IPS-15b (cell line): ENCODE measurements around the gene NRP1.

Experiments
- H3K27me3 ChIP-seq: one replicate; pipeline ENCODE4 v1.6.1; 2013; ENCODE audit warnings: low read length; ENCODE audit not compliant: control insufficient read depth, insufficient read depth
- H3K36me3 ChIP-seq: one replicate; pipeline ENCODE4 v1.6.1; 2013; ENCODE audit warnings: low read length; ENCODE audit not compliant: control insufficient read depth, insufficient read depth
- H3K4me1 ChIP-seq: one replicate; pipeline ENCODE4 v1.6.1; 2013; ENCODE audit warnings: mild to moderate bottlenecking, low read length; ENCODE audit not compliant: control insufficient read depth, insufficient read depth
- H3K4me3 ChIP-seq: one replicate; pipeline ENCODE4 v1.5.1; 2013; ENCODE audit warnings: low read depth, low read length
- H3K9ac ChIP-seq: one replicate; pipeline ENCODE4 v1.6.1; 2013; ENCODE audit warnings: low read depth, mild to moderate bottlenecking, low read length
- H3K9me3 ChIP-seq: one replicate; pipeline ENCODE4 v1.6.1; 2013; ENCODE audit warnings: mild to moderate bottlenecking, low read length; ENCODE audit not compliant: control insufficient read depth, insufficient read depth

NRP1 gene

GRCh38 chr10:33193701-33194521 is 140.6 kb downstream of the NRP1 start:
- H3K36me3 ChIP-seq, result no peaks in the 10 kb centered on the region
- no peaks in the 10 kb centered on the region for H3K27me3 ChIP-seq
- H3K4me1 ChIP-seq, result no peaks in the 10 kb centered on the region
- no peak overlapping the region for H3K9ac ChIP-seq
- no peak overlapping the region for H3K4me3 ChIP-seq
- H3K9me3 ChIP-seq, result no peaks in the 10 kb centered on the region

DNA sequence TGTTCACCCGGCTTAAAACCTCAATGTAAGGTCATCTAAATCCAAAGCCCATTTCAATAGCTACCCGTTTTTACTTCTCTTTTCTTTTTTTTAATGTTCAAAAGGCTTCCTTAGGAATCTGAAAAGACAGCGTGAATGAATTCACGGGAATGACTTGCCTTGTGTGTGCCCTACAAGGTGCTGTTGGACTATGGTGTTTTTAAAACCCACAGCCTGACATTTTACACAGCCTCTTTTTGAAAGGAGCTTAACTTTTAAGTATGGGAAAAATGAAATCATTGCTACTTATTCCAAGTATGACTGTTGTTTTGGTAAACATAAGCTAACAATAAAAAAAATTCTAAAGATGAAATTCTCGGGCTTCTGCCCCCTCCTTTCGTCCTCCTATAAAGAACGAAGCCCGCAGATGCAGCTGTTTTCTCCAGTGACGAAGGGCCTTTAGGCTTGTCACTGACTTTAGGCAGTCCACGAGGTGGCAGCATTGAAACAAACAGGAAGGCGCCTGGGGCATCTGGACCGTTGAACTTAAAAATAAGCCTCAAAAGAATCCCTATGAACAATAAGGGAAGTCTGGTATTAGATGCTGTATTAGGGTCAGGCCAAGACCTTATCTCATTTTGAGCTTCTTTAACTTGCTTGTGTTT is 141.3 kb downstream of the NRP1 start:
- Histone ChIP-seq H3K27me3 (no peaks in the 10 kb centered on the region), H3K4me3 (no peak overlapping the region), H3K4me1 (no peaks in the 10 kb centered on the region), H3K9ac (no peak overlapping the region), H3K36me3 (no peaks in the 10 kb centered on the region), H3K9me3 (no peaks in the 10 kb centered on the region)

- Histone ChIP-seq H3K27me3 (no peaks in the 10 kb centered on the region), H3K9me3 (no peaks in the 10 kb centered on the region), H3K4me3 (no peak overlapping the region), H3K36me3 (no peaks in the 10 kb centered on the region), H3K9ac (no peak overlapping the region), H3K4me1 (peaks cover 6% of the 10 kb centered on the region)
Observed at GRCh38 chr10:33192190-33192589, 142.3 kb downstream of the NRP1 start.

DNA sequence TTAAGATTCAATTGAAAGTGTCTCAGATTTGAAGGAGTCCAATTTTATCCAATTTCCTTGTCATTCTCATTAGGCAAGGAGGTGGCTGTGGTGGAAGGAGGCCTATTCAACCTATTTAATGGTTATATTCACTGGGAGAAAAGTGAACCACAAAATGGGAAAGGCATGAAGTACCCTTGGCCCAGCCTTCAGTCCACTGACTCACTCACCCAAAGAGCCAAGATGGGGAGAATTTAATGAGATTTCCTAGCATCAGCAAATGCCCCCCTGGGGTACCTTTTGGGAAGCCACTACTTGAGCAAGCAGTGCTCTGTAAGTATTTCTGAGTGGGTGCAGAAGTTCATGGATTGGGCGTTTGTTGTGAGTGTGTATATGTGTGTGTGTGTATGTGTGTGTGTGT is 144.1 kb downstream of the NRP1 start:
- no peak overlapping the region for H3K4me3 ChIP-seq
- H3K9me3 ChIP-seq, result no peaks in the 10 kb centered on the region
- H3K27me3 ChIP-seq, result no peaks in the 10 kb centered on the region
- no peaks in the 10 kb centered on the region for H3K36me3 ChIP-seq
- no peak overlapping the region for H3K9ac ChIP-seq
- peaks cover 6% of the 10 kb centered on the region for H3K4me1 ChIP-seq

DNA sequence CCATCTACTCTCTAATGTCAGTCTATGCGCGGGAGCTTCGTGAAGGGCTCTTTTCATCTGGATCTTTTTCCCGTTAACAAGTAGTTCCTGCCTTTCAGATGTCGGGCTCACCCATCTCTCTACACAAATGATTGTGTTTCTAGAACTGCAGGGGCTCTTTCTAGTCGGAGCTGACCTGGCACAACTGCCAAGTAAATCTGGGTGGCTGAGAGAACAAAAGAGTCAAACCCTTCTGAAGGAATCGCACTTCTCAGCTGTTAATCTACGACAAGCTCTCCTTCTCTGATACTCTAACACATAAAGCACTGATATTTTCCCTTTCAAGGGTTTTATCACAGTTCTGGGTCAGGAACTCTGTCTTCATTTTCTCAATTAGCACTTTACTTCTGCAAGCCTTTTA is 144.7 kb downstream of the NRP1 start:
- Histone ChIP-seq H3K4me1 (peaks cover 6% of the 10 kb centered on the region), H3K4me3 (no peak overlapping the region), H3K9me3 (no peaks in the 10 kb centered on the region), H3K9ac (no peak overlapping the region), H3K36me3 (no peaks in the 10 kb centered on the region), H3K27me3 (no peaks in the 10 kb centered on the region)

DNA sequence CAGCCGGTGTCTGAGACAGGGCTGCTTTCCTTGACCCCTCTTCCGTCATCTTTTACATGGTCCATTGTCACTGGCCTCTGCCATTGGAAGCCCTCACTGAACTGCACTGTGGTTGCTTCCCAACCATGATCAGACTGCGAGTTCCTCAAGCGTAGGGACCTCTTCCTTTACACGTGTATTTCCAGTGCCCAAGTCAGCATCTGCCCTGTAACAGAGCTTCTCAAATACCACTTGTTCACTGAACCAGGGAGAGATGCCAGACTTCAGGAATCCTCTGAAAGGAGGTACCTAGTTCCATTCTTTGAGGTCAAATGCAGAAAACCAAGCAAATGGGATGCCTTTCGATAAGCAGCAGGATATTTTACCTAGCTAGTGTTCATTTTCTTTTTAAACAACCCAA is 145.1 kb downstream of the NRP1 start:
- Histone ChIP-seq H3K27me3 (no peaks in the 10 kb centered on the region), H3K9ac (no peak overlapping the region), H3K4me1 (peaks cover 6% of the 10 kb centered on the region), H3K9me3 (no peaks in the 10 kb centered on the region), H3K36me3 (no peaks in the 10 kb centered on the region), H3K4me3 (no peak overlapping the region)

DNA sequence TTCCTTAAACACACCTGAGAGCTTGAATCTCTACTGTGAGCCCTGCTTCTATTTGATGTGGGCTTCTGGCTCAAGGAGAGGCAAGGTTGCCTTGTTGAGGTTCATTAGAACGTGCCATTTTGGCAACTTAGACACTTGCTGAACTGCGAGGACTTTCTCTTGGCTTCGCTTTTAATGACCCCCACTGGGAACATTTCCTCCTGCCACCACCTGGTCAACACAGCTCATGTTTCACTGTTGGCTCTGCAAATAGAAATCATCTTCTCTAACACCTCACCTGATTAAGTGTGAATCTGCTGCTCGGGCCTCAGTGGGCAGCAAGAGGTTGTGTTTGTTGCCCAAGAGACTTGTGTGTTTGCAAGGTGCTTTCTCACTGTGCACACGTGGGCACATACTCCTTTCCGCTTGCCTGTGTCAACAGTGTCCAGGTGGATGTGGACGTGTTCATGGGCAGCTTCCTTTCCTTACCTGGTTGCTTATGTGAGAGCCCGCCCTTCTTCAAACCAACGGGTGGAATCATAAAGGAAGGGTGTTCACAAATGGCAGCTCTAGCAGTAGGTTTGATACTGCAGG is 147.0 kb downstream of the NRP1 start:
- Histone ChIP-seq H3K4me3 (no peak overlapping the region), H3K9ac (no peak overlapping the region), H3K36me3 (no peaks in the 10 kb centered on the region), H3K9me3 (no peaks in the 10 kb centered on the region), H3K27me3 (no peaks in the 10 kb centered on the region), H3K4me1 (peaks cover 6% of the 10 kb centered on the region)

DNA sequence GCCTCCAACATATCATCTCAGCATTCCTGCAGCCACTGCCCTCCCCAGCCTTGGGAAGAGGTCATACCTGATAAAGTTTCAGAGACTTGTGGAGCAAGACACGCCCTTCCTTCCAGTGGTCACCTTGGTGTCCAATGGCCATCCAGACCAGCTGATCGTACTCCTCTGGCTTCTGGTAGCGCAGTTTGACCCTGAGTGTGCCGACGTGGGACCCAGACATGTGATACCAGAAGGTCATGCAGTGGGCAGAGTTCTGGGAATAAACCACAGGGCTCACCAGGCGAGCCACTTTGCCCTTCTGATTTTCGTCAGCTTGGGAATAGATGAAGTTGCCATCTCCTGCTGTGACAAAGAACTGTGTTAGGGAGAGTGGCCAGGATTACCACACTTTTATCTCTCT is 148.3 kb downstream of the NRP1 start:
- Histone ChIP-seq H3K9me3 (no peaks in the 10 kb centered on the region), H3K36me3 (no peaks in the 10 kb centered on the region), H3K4me3 (no peak overlapping the region), H3K4me1 (peaks cover 6% of the 10 kb centered on the region), H3K27me3 (no peaks in the 10 kb centered on the region), H3K9ac (no peak overlapping the region)

GRCh38 chr10:33183655-33184054 is 150.8 kb downstream of the NRP1 start:
- no peak overlapping the region for H3K4me3 ChIP-seq
- H3K9me3 ChIP-seq, result no peaks in the 10 kb centered on the region
- no peak overlapping the region for H3K9ac ChIP-seq
- H3K36me3 ChIP-seq, result no peaks in the 10 kb centered on the region
- peaks cover 6% of the 10 kb centered on the region for H3K4me1 ChIP-seq
- no peaks in the 10 kb centered on the region for H3K27me3 ChIP-seq

DNA sequence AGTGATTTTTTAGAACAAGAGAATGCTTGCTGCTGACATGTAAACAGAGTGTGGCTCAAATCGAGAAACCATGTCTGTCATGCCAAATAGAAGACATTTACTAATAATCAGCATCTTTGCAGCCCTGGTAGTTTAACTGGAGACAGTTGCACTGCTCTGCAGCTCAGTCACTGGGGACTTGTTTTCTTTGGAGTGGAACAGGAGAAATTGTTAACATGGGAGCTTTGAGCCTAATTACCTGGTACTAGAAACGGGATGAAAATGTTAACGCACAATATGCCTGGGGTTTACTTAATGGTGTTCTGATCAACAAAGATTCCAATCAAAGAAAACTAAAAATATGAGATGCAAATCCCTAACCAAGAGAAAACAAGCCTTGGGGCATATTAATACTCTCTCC is 153.5 kb downstream of the NRP1 start:
- no peaks in the 10 kb centered on the region for H3K36me3 ChIP-seq

GRCh38 chr10:33180390-33180789 is 154.1 kb downstream of the NRP1 start:
- Histone ChIP-seq H3K27me3 (no peaks in the 10 kb centered on the region), H3K9me3 (no peaks in the 10 kb centered on the region), H3K4me1 (no peaks in the 10 kb centered on the region), H3K4me3 (no peak overlapping the region), H3K9ac (no peak overlapping the region), H3K36me3 (no peaks in the 10 kb centered on the region)

More for the DNA sequence above, 153.5 kb downstream of the NRP1 start:
- H3K4me1 ChIP-seq, result no peaks in the 10 kb centered on the region
- no peak overlapping the region for H3K4me3 ChIP-seq
- no peaks in the 10 kb centered on the region for H3K9me3 ChIP-seq
- no peaks in the 10 kb centered on the region for H3K27me3 ChIP-seq
- no peak overlapping the region for H3K9ac ChIP-seq

DNA sequence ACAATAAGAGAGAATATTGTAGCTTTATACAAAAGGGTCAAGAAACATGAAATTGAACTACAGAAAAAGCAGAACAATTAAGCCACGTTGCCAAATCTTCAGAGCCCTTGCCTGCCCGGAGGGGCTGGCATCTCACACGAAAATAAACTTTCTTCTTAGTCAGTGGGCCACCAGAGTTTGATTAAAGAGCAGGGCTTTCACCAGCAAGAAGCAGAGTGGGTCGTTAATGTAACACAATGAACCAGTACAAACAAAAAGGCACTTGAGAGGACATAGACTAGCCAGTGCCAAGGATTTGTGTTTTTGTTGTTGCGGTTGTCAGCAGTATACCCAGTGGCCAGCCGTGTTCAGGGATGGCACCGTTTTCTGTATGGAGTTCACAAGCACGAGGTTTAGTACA is 155.4 kb downstream of the NRP1 start:
- no peaks in the 10 kb centered on the region for H3K27me3 ChIP-seq
- H3K36me3 ChIP-seq, result no peaks in the 10 kb centered on the region
- no peaks in the 10 kb centered on the region for H3K9me3 ChIP-seq
- H3K4me1 ChIP-seq, result no peaks in the 10 kb centered on the region
- no peak overlapping the region for H3K4me3 ChIP-seq
- H3K9ac ChIP-seq, result no peak overlapping the region
